Mesothelial cell of epicardium (in vitro differentiated cells): Measurements from ENCODE around the gene TLK2. TPM values are rescaled to one million over a fixed set of nuclear protein-coding genes. Genes with fewer than 3 reads are reported as not detected.
A peak's percentile ranks its signal among the peaks of the same experiment; 100 is the strongest.

Experiments
- DNase-seq, 2 experiments: peaks; one replicate each; pipeline ENCODE4 v3.0.0; 2021; ENCODE audit warnings: low spot score in 2 of 2; ENCODE audit not compliant: unreplicated experiment in 2 of 2
- H3K27ac Mint-ChIP-seq: 2 replicates; pipeline ENCODE4 v1.8.0; 2021; ENCODE audit warnings: mixed read lengths
- H3K27me3 Mint-ChIP-seq: 2 replicates; pipeline ENCODE4 v1.8.0; 2021; ENCODE audit warnings: low read depth, mixed read lengths
- H3K36me3 Mint-ChIP-seq: 2 replicates; pipeline ENCODE4 v1.8.0; 2021; ENCODE audit warnings: mixed read lengths
- H3K4me1 Mint-ChIP-seq: 2 replicates; pipeline ENCODE4 v1.8.0; 2021; ENCODE audit warnings: mixed read lengths
- H3K4me3 Mint-ChIP-seq: 2 replicates; pipeline ENCODE4 v1.8.0; 2021; ENCODE audit warnings: mild to moderate bottlenecking, moderate library complexity, mixed read lengths
- H3K9me3 Mint-ChIP-seq: 2 replicates; pipeline ENCODE4 v1.8.0; 2021; ENCODE audit warnings: mixed read lengths
- total RNA-seq: library from RNA; stranded (reverse); gene quantifications from 3 replicates; pipeline ENCODE4 v1.2.1, GENCODE V29; 2021
- TF ChIP-seq, protein P1 (sequence below): fragments of 200-600 bp; sonication (generic); IDR thresholded peaks from one replicate; pipeline ENCODE4 v1.5.0; 2021; ENCODE audit warnings: antibody characterized with exemption; ENCODE audit not compliant: unreplicated experiment

The TLK2 gene
- total RNA-seq, 1 donor from 2014 or later: 61.6 TPM

DNA sequence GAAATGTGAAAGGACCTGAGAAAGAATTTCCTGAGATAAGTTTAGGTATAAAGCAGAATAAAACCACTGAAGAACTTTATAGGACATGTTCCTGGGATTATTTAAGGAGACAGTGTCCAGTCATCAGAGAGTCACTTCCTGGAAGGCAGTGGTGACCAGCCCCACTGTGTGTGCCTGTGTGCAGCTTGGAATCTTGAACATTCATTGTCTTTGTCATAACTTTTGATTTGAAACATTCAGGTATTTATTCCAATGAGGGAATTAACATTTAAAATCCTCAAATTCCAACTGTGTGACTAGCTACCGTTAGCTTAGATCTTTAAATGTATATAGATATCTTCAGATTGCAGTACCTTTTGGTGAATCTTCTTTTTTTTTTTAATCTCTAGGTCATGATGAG is 87.2 kb downstream of the TLK2 start:
- H3K27me3 Mint-ChIP-seq: no peaks in the 10 kb centered on the region
- TF ChIP-seq, protein P1, sequence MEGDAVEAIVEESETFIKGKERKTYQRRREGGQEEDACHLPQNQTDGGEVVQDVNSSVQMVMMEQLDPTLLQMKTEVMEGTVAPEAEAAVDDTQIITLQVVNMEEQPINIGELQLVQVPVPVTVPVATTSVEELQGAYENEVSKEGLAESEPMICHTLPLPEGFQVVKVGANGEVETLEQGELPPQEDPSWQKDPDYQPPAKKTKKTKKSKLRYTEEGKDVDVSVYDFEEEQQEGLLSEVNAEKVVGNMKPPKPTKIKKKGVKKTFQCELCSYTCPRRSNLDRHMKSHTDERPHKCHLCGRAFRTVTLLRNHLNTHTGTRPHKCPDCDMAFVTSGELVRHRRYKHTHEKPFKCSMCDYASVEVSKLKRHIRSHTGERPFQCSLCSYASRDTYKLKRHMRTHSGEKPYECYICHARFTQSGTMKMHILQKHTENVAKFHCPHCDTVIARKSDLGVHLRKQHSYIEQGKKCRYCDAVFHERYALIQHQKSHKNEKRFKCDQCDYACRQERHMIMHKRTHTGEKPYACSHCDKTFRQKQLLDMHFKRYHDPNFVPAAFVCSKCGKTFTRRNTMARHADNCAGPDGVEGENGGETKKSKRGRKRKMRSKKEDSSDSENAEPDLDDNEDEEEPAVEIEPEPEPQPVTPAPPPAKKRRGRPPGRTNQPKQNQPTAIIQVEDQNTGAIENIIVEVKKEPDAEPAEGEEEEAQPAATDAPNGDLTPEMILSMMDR: no peak
- DNase-seq: no peak
- peaks cover 5% of the 10 kb centered on the region for H3K9me3 Mint-ChIP-seq
- H3K36me3 Mint-ChIP-seq: peaks cover 52% of the 10 kb centered on the region
- no peak overlapping the region for H3K4me3 Mint-ChIP-seq
- H3K4me1 Mint-ChIP-seq: no peaks in the 10 kb centered on the region
- H3K27ac Mint-ChIP-seq: no peak overlapping the region

DNA sequence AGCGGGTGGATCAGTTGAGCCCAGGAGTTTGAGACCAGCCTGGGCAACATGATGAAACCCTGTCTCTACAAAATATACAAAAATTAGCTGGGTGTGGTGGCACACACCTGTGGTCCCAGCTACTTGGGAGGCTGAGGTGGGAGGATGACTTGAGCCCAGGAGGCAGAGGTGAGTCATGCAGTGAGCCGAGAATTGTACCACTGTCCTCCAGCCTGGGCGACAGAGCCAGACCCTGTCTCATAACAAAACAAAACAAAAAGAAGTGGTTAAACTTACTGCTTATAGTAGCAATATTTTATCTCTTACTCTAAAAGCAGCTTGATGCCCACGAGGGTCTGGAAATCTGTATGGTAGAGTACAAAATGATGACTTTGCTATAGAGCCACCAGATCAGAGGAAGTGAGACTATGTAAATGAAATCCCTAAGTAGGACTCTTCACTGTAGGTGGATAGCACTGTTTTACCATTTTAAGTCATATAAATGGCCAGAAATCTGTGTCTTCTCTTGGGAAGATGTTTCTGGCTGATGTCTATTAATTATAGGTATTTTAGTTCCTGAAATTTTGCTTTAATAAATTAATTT is 88.5 kb downstream of the TLK2 start:
- Mint-ChIP-seq H3K27ac (no peak overlapping the region), H3K4me3 (no peak overlapping the region), H3K27me3 (no peaks in the 10 kb centered on the region), H3K36me3 (peaks cover 51% of the 10 kb centered on the region), H3K9me3 (peaks cover 5% of the 10 kb centered on the region), H3K4me1 (no peaks in the 10 kb centered on the region)
- DNase-seq: no peak
- TF ChIP-seq, protein P1: no peak

DNA sequence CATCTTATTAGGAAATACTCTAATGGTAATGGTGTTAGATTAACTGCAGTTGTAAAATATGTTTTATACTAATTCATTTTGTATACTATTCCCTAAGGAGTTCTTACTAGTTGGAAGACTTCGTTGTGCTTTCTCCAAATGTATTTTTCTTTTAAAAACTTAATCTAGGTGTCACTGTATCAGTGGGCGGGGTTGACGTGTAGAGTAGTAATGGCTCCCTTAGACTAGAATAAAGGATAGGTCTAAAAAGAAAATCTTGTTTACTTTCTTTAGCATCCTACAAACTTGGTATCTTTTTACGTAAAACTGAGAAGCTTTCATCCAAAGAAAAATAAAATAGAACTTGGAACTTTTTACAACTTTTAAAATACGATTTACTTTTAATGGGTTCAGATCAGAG is 93.9 kb downstream of the TLK2 start:
- DNase-seq: no peak
- TF ChIP-seq, protein P1: no peak
- Mint-ChIP-seq H3K4me3 (no peak overlapping the region), H3K27me3 (no peaks in the 10 kb centered on the region), H3K36me3 (peaks cover 42% of the 10 kb centered on the region), H3K9me3 (no peaks in the 10 kb centered on the region), H3K27ac (peak overlapping the region; percentile 89), H3K4me1 (peaks cover 5% of the 10 kb centered on the region)

DNA sequence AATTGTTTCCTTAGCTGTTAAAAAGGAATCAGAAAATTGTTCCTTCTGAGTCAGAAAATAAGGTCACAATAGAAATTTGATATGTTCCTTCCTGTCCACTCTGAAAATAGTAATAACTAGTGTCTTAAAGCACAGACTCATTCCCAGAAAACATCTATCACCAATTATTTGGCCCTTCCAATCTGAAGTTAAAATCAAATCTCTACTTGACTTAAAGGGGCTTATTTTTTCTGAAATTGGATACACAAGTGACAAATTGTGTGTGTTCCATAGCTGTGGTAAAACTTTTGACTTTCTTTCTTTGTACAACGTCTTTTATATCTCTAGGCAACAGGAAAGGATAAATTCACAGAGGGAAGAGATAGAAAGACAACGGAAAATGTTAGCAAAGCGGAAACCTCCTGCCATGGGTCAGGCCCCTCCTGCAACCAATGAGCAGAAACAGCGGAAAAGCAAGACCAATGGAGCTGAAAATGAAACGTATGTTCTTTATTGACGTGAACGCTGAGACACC is 94.3 kb downstream of the TLK2 start:
- TF ChIP-seq, protein P1: no peak
- peak overlapping the region; percentile 89 for H3K27ac Mint-ChIP-seq
- peaks cover 42% of the 10 kb centered on the region for H3K36me3 Mint-ChIP-seq
- H3K9me3 Mint-ChIP-seq: no peaks in the 10 kb centered on the region
- no peak for DNase-seq
- no peaks in the 10 kb centered on the region for H3K27me3 Mint-ChIP-seq
- H3K4me1 Mint-ChIP-seq: peaks cover 5% of the 10 kb centered on the region
- H3K4me3 Mint-ChIP-seq: no peak overlapping the region

DNA sequence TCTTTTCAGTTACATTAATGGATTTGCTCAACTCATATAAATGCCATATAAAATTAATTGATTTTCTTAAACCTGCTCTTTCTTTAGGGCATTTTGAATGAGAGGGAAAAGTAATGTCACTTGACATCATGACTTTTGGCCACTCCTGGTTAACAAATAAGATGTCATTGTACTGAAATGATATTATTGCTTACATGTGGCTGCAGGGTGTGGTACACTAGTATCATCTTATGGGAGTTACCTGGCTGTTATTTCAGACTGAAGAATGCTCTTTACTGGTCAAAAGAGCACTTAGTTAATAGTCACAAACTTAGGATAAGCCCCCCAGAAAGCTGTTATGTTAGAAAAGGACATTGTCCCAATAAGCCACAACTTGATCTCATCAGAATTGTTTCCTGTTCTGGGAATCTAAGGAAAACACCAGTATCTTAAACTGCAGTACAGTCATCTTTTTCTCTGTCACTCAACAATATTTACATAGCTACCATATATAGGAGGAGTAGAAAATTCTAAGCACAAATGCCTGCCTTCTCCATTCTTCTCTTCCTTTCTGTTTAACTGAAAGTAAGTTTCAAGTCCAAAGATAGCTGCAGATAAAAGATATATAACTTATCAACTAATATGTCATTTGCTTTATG is 95.0 kb downstream of the TLK2 start:
- Mint-ChIP-seq H3K9me3 (no peaks in the 10 kb centered on the region), H3K4me3 (no peak overlapping the region)

More for the DNA sequence above, 95.0 kb downstream of the TLK2 start:
- TF ChIP-seq, protein P1: no peak
- no peaks in the 10 kb centered on the region for H3K27me3 Mint-ChIP-seq
- H3K4me1 Mint-ChIP-seq: peaks cover 5% of the 10 kb centered on the region
- H3K36me3 Mint-ChIP-seq: peaks cover 44% of the 10 kb centered on the region
- H3K27ac Mint-ChIP-seq: peak overlapping the region; percentile 89
- DNase-seq: no peak
